GM18861 (cell line): ENCODE results near the gene RELN.

Source experiments
- ATAC-seq: cut with Tn5 transposase; IDR thresholded peaks from one replicate; pipeline ENCODE4 v1.9.1; 2021; ENCODE audit not compliant: unreplicated experiment

Gene RELN

DNA sequence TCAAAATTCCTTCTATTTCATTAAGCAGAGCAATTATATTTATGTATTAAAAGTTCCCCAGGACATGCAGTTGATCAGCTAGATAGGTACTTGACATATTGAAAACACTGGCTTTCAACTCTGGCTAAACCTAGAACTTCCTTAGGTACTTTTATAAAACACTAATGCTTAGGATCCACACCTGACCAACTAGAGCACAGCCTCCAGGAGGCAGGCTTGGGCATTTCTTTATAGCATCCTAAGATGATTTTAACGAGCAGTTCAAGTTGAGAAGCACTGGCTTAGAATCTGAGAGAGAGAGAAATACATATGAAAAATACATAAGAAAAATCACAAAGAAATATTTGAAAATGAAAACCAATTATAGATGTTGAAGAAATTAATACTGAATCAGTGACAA is 564.3 kb downstream of the RELN start:
- ATAC-seq: no peak

DNA sequence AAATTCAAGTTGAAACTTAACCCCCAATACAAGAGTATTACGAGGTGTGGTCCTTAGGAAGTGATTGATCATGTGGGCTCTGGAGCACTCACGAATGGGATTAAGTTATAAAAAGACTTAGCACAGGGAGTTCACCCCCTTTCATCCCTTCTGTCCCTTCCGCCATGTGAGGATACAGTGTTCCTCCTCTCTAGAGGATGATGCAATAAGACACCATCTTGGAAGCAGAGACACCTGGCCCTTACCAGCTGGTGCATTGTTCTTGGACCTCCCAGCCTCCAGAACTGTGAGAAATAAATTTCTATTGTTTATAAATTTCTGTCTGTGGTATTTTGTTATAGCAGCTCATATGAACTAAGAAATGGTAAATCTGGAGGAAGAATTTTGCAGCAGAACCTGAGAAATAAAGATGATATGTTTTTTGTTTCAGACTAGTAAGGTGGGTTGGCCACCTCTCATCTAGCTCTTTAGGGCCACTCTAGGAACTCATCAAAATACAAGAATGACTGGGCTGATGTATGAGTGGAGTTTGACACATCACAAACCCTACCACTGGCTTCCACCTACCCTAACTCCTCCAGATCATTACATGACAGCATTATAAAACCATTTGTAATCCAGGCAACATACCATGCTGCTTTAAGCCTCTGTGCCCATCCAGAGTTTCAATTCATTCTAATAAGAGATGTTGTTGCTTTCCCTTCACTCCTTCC is 565.8 kb downstream of the RELN start:
- no peak for ATAC-seq
